CD8-positive, alpha-beta memory T cell (primary cell): Measurements from ENCODE around the gene CRKL. TPM values are rescaled to one million over a fixed set of nuclear protein-coding genes. Genes with fewer than 3 reads are reported as not detected.

Experiments used
- CTCF ChIA-PET: fragments of 350-600 bp; sonication (Branson Sonifier 250); formaldehyde crosslinking; loops from one replicate; lab custom pipeline; 2021; ENCODE audit warnings: antibody characterized with exemption; lab: Charles Lee
- POLR2A ChIA-PET: fragments of 350-600 bp; sonication (Branson Sonifier 250); formaldehyde crosslinking; loops from one replicate; lab custom pipeline; 2021; ENCODE audit warnings: antibody characterized with exemption; lab: Charles Lee
- DNase-seq, 5 donors: peaks; one replicate each; pipeline versions ENCODE4 v3.0.0 to v3.0.0-alpha.2; 2020 to 2022; ENCODE audit warnings: mixed read lengths in 1 of 5
- H3K27ac ChIP-seq: one replicate; pipeline ENCODE4 v1.7.0; 2013; ENCODE audit warnings: low read depth, mild to moderate bottlenecking, low read length, moderate library complexity
- H3K27me3 ChIP-seq: 2 replicates; pipeline ENCODE4 v1.7.0; 2013; ENCODE audit warnings: low read length, mild to moderate bottlenecking; ENCODE audit not compliant: insufficient read depth, poor library complexity, severe bottlenecking
- H3K36me3 ChIP-seq: 2 replicates; pipeline ENCODE4 v1.7.0; 2013; ENCODE audit warnings: mild to moderate bottlenecking, low read length, moderate library complexity; ENCODE audit not compliant: insufficient read depth
- H3K4me1 ChIP-seq: 2 replicates; pipeline ENCODE4 v1.7.0; 2013; ENCODE audit warnings: mild to moderate bottlenecking, low read length, moderate library complexity; ENCODE audit not compliant: insufficient read depth
- H3K4me3 ChIP-seq: 2 replicates; pipeline ENCODE4 v1.7.0; 2013; ENCODE audit warnings: mild to moderate bottlenecking, low read length
- H3K9me3 ChIP-seq: 2 replicates; pipeline ENCODE4 v1.7.0; 2013; ENCODE audit warnings: mild to moderate bottlenecking, low read length
- H3K27ac Mint-ChIP-seq, 8 donors: one replicate each; pipeline ENCODE4 v1.8.0; 2020 to 2021; ENCODE audit warnings: mixed read lengths in 8 of 8, mild to moderate bottlenecking in 6 of 8, inconsistent platforms in 3 of 8, moderate library complexity in 3 of 8
- H3K27me3 Mint-ChIP-seq, 2 donors: one replicate each; pipeline ENCODE4 v1.8.0; 2020 to 2021; ENCODE audit warnings: mixed read lengths in 2 of 2, mild to moderate bottlenecking in 1 of 2, moderate library complexity in 1 of 2
- H3K36me3 Mint-ChIP-seq, 3 donors: one replicate each; pipeline ENCODE4 v1.8.0; 2020 to 2021; ENCODE audit warnings: mixed read lengths in 3 of 3, inconsistent platforms in 1 of 3, mild to moderate bottlenecking in 1 of 3
- H3K4me1 Mint-ChIP-seq, 3 donors: one replicate each; pipeline ENCODE4 v1.8.0; 2020 to 2021; ENCODE audit warnings: mixed read lengths in 3 of 3, inconsistent platforms in 1 of 3, mild to moderate bottlenecking in 1 of 3
- H3K4me3 Mint-ChIP-seq, 7 donors: one replicate each; pipeline ENCODE4 v1.8.0; 2020 to 2021; ENCODE audit warnings: mixed read lengths in 7 of 7, mild to moderate bottlenecking in 6 of 7, moderate library complexity in 4 of 7, inconsistent platforms in 2 of 7
- H3K9me3 Mint-ChIP-seq, 5 donors: one replicate each; pipeline ENCODE4 v1.8.0; 2020 to 2022; ENCODE audit warnings: mixed read lengths in 5 of 5, mild to moderate bottlenecking in 3 of 5, moderate library complexity in 2 of 5, inconsistent platforms in 1 of 5
- polyA plus RNA-seq: library from polyadenylated mRNA; unstranded; fragments of 300-500 nt; fragmentation: Illumina TruSeq; gene quantifications from one replicate; pipeline ENCODE4 v1.2.3, GENCODE V29; 2021
- total RNA-seq, 2 experiments: library from RNA; stranded (reverse); gene quantifications; one replicate each; pipeline ENCODE4 v1.2.3, GENCODE V29; 2021

CRKL gene
- total and polyA plus RNA-seq, 3 experiments from 2014 or later = 54.5 to 98.1 (median 94.0) TPM

DNA sequence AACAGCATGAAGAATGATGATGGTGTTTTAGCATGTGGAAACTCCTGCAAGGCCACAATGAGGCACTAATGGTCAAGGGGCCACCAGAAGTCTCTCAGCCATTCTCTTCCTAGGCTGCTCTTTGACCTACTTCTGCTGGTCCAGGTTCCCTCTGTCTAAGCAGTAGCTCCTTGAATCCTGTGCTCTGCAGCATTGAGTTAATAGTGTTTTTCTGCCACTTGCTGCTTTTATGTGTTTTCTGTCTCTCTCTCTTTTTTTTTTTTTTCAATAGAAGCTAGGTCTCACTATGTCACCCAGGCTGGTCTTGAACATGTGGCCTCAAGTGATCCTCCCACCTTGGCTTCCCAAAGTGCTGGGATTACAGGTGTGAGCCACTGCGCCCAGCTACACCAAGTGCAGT, 29.8 kb downstream of the CRKL start:
- CTCF ChIA-PET = interaction anchor here (1.3 kb wide), 1 partner anchor 11 kb away, joined by 3 read pairs; no protein-coding TSS in a partner anchor
- H3K4me1 Mint-ChIP-seq = peaks cover 49 to 67% (median 64%) of the 10 kb centered on the region in 3 donors

DNA sequence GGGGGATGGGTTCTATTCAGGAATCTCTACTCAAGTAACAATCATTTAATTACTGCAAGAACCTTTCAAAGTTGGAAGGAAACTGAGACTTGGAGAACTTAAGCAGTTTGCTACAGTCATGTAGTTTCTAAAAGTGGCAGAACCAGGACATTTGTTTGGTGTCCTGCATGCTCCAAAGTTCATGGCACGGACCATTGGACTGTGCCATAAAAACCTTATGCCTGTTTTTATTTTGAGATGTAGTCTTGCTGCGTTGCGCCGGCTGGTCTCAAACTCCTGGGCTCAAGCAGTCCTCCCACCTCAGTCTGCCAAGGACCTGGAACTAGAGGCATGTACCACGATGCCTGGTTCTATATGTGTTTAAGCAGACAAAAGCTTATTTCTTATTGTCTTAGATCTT, 31.2 kb downstream of the CRKL start:
- no peak overlapping the region for H3K27ac Mint-ChIP-seq
- Histone ChIP-seq H3K4me1 (peaks cover 6% of the 10 kb centered on the region), H3K4me3 (no peak overlapping the region), H3K36me3 (peaks cover 47% of the 10 kb centered on the region), H3K9me3 (no peaks in the 10 kb centered on the region), H3K27ac (no peak overlapping the region), H3K27me3 (no peaks in the 10 kb centered on the region)
- ChIA-PET POLR2A (no interaction called here), CTCF (no interaction called here)
- H3K27me3 Mint-ChIP-seq = no peaks in the 10 kb centered on the region
- H3K36me3 Mint-ChIP-seq = peaks cover 4 to 65% (median 13%) of the 10 kb centered on the region in 3 donors
- peaks cover 38 to 52% (median 50%) of the 10 kb centered on the region in 3 donors for H3K4me1 Mint-ChIP-seq
- no peaks in the 10 kb centered on the region for H3K9me3 Mint-ChIP-seq
- H3K4me3 Mint-ChIP-seq = no peak overlapping the region
- DNase-seq = no peak

More for the DNA sequence above, 29.8 kb downstream of the CRKL start:
- Mint-ChIP-seq H3K9me3 (no peaks in the 10 kb centered on the region), H3K27ac (peak overlapping the region in 3 of 8 donors; percentile 33 to 91 (median 66)), H3K27me3 (no peaks in the 10 kb centered on the region), H3K36me3 (peaks cover 0 to 60% (median 10%) of the 10 kb centered on the region in 3 donors), H3K4me3 (peak overlapping the region in 1 of 7 donors; percentile 83)
- Histone ChIP-seq H3K27me3 (no peaks in the 10 kb centered on the region), H3K4me3 (no peak overlapping the region), H3K4me1 (peaks cover 15% of the 10 kb centered on the region), H3K9me3 (no peaks in the 10 kb centered on the region), H3K27ac (no peak overlapping the region), H3K36me3 (peaks cover 41% of the 10 kb centered on the region)
- POLR2A ChIA-PET = no interaction called here
- no peak for DNase-seq

DNA sequence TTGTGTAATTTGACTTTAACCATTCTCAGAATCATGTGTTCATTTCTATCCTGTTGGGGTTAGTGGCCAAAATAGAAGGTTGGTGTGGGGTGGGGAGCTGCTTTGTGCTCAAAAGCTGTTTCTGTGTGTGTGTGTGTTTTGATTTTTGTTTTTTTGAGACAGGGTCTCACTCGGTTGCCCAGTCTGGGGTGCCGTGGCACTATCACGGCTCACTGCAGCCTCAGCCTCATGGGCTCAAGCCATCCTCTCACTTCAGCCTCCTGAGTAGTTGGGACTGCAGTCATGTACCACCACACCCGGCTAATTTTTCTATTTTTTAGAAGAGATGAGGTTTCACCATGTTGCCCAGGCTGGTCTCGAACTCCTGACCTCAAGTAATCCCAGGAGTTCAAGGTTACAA, 31.8 kb downstream of the CRKL start:
- H3K4me1 ChIP-seq = peaks cover 6% of the 10 kb centered on the region
- no peak overlapping the region for H3K27ac ChIP-seq
- Mint-ChIP-seq H3K4me1 (peaks cover 33 to 47% (median 44%) of the 10 kb centered on the region in 3 donors), H3K27ac (peak overlapping the region in 3 of 8 donors; percentile 23 to 50 (median 48)), H3K9me3 (no peaks in the 10 kb centered on the region), H3K4me3 (peak overlapping the region in 1 of 7 donors; percentile 27), H3K36me3 (peaks cover 9 to 68% (median 12%) of the 10 kb centered on the region in 3 donors), H3K27me3 (no peaks in the 10 kb centered on the region)
- ChIA-PET POLR2A (no interaction called here), CTCF (no interaction called here)
- H3K27me3 ChIP-seq = no peaks in the 10 kb centered on the region
- DNase-seq = no peak
- no peak overlapping the region for H3K4me3 ChIP-seq
- no peaks in the 10 kb centered on the region for H3K9me3 ChIP-seq
- H3K36me3 ChIP-seq = peaks cover 44% of the 10 kb centered on the region

DNA sequence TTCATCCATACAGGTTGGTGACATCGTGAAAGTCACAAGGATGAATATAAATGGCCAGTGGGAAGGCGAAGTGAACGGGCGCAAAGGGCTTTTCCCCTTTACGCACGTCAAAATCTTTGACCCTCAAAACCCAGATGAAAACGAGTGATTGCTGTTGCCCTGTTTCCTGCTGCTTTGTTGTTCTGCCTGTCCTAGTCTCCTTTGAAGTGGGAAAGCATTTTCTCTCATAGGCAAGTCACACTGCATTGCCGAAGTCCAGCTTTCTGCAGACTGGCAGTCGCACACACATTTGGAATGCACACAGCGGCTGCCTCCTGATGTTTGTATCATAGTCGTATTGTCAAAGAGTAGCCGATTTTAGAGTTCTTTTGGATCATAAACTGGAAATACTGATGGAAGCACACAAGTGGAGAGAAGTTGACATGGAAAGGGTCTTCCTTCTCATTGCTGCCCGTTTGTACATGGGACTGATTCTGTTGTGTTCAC, 32.5 kb downstream of the CRKL start:
- H3K27ac Mint-ChIP-seq = peak overlapping the region in 5 of 8 donors; percentile 10 to 77 (median 23)
- ChIA-PET CTCF (interaction anchor here (1.6 kb wide), 1 partner anchor 11 kb away, joined by 10 read pairs; no protein-coding TSS in a partner anchor), POLR2A (no interaction called here)
- DNase-seq = peak in 1 of 5 donors; percentile 8
- no peak overlapping the region for H3K27ac ChIP-seq
- peaks cover 6% of the 10 kb centered on the region for H3K4me1 ChIP-seq
- H3K27me3 Mint-ChIP-seq = no peaks in the 10 kb centered on the region
- peaks cover 33 to 46% (median 42%) of the 10 kb centered on the region in 3 donors for H3K4me1 Mint-ChIP-seq
- no peak overlapping the region for H3K4me3 ChIP-seq
- no peak overlapping the region for H3K4me3 Mint-ChIP-seq
- peaks cover 44% of the 10 kb centered on the region for H3K36me3 ChIP-seq
- H3K9me3 Mint-ChIP-seq = no peaks in the 10 kb centered on the region
- peaks cover 9 to 71% (median 12%) of the 10 kb centered on the region in 3 donors for H3K36me3 Mint-ChIP-seq
- H3K27me3 ChIP-seq = no peaks in the 10 kb centered on the region
- no peaks in the 10 kb centered on the region for H3K9me3 ChIP-seq

DNA sequence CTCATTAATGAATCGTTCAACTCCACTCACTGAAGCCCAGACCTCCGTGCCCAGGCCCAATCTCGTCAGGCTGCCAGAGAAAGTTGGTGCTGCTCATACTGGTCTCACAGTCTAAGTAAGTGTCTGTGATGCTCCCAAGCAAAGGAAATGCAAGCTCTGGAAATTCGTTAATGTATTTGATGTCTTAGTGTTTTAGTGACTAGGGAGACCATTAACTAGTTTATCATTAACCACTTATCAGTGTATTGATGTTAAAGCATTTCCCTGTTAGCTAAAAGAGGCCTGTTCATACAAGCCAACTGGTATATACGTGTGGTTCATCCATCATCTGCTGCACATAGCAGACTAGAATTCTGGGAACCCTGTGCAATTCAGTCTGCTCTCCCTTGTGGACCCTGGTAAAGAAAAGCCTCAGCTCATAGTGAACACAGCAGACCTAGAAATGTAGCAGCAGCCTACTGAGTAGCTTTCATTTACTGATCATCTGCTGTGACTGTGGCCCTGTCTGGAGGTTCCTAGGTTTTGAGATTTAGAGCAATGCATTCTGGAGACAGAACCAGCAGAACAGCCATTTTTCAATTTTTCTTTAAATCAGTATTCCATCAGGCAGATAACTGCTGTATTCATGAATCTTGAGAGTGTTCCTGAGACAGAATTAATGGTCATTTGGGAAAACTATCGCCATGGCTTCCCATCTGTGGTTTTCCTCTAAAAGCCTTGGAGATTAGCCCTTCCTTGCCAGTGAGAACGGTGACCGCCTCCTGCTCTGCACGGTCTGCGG, 34.1 kb downstream of the CRKL start:
- peaks cover 2 to 3% of the 10 kb centered on the region in 2 donors for H3K27me3 Mint-ChIP-seq
- POLR2A ChIA-PET = no interaction called here

DNA sequence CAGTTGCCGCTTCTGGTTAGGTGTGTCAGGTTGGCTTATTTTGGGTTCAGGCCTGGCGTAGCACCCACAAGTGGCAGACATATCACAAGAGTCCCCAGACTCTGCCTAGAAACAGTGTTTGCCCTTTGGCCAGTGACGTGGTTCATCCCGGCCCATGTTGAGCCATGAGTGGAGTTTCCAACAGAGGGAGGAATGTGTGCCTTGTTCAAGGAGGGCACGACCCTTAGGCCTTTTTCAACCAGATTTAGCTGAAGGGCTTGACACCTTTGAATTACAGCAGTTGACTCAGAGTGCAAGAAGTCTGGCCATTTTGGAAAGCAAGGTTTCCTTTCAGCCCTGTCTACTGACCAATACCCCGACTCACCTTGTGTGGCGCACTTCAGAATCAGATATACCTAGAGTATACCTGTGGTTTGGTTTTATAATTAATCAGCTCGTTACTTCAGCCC, 34.7 kb downstream of the CRKL start:
- Histone ChIP-seq H3K9me3 (no peaks in the 10 kb centered on the region), H3K27ac (no peak overlapping the region), H3K4me3 (no peak overlapping the region), H3K36me3 (peaks cover 44% of the 10 kb centered on the region), H3K4me1 (peaks cover 9% of the 10 kb centered on the region), H3K27me3 (no peaks in the 10 kb centered on the region)
- no peaks in the 10 kb centered on the region for H3K9me3 Mint-ChIP-seq
- peaks cover 4 to 6% of the 10 kb centered on the region in 2 donors for H3K27me3 Mint-ChIP-seq
- no peak overlapping the region for H3K4me3 Mint-ChIP-seq
- peaks cover 19 to 30% (median 25%) of the 10 kb centered on the region in 3 donors for H3K4me1 Mint-ChIP-seq
- POLR2A ChIA-PET = no interaction called here
- H3K27ac Mint-ChIP-seq = peak overlapping the region in 1 of 8 donors; percentile 50
- CTCF ChIA-PET = no interaction called here
- peaks cover 9 to 60% (median 12%) of the 10 kb centered on the region in 3 donors for H3K36me3 Mint-ChIP-seq
- no peak for DNase-seq

More for the DNA sequence above, 34.1 kb downstream of the CRKL start:
- H3K9me3 ChIP-seq = no peaks in the 10 kb centered on the region
- no peaks in the 10 kb centered on the region for H3K27me3 ChIP-seq
- H3K36me3 ChIP-seq = peaks cover 44% of the 10 kb centered on the region
- Mint-ChIP-seq H3K9me3 (no peaks in the 10 kb centered on the region), H3K36me3 (peaks cover 9 to 65% (median 12%) of the 10 kb centered on the region in 3 donors), H3K4me1 (peaks cover 22 to 31% (median 31%) of the 10 kb centered on the region in 3 donors), H3K4me3 (no peak overlapping the region), H3K27ac (peak overlapping the region in 1 of 8 donors; percentile 36)
- CTCF ChIA-PET = interaction anchor here (1.6 kb wide), 1 partner anchor 9 kb away, joined by 10 read pairs; no protein-coding TSS in a partner anchor
- no peak for DNase-seq
- no peak overlapping the region for H3K27ac ChIP-seq
- no peak overlapping the region for H3K4me3 ChIP-seq
- peaks cover 6% of the 10 kb centered on the region for H3K4me1 ChIP-seq

DNA sequence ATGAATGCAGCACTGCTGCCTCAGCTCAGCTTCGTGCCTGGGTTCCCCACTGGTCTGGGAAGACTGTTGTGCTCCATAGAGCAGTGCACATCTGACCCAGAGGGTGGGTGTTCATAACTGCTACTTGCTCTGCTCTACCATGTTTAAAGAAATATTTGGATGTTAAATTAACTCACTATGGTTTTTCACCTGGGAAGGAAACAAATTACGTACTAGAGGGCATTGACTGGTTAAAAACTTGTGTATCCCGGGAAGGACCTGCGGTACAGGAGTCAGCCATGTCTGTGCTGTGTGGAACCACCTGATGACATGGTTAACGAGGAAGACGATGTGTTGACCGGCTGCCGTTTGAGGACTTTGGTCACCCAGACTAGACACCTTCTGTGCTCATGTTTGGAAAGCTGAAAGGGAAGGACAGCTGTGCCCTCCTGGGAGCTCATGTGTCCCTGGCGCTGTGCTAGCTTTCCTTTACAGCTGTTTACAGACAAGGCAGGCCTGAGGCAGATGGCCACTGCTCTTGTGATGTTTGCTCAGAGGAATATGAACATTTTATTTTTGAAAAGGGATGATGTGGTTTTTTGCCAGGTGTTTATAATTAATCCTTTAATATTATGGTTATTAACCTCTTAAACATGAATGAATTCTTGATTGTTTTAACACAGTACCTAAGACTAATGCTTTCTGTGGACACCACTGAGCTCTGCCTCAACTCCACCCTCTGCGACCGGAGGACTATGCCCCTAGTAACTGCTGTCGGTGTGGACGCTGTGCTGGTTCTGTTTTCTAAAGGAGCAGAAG, 35.5 kb downstream of the CRKL start:
- Mint-ChIP-seq H3K27ac (peak overlapping the region in 4 of 8 donors; percentile 6 to 60 (median 30)), H3K4me1 (peaks cover 18 to 33% (median 22%) of the 10 kb centered on the region in 3 donors), H3K36me3 (peaks cover 9 to 59% (median 12%) of the 10 kb centered on the region in 3 donors), H3K27me3 (peaks cover 6 to 7% of the 10 kb centered on the region in 2 donors), H3K4me3 (no peak overlapping the region), H3K9me3 (no peaks in the 10 kb centered on the region)
- peaks cover 5% of the 10 kb centered on the region for H3K27me3 ChIP-seq
- H3K4me3 ChIP-seq = no peak overlapping the region
- H3K27ac ChIP-seq = no peak overlapping the region
- H3K4me1 ChIP-seq = peaks cover 17% of the 10 kb centered on the region
- no peaks in the 10 kb centered on the region for H3K9me3 ChIP-seq
- ChIA-PET CTCF (interaction anchor here (0.5 to 0.9 kb wide), 2 partner anchors 8 to 67 kb away, joined by 3 read pairs; no protein-coding TSS in a partner anchor), POLR2A (interaction anchor here (0.5 to 0.6 kb wide), 2 partner anchors 9 kb away, joined by 3 to 4 read pairs; no protein-coding TSS in a partner anchor)
- DNase-seq = no peak
- H3K36me3 ChIP-seq = peaks cover 44% of the 10 kb centered on the region
